A549 treated with dexamethasone at 1 μM for 4 hours (cell line): ENCODE data around the gene BOLA2. TPM values are rescaled to one million over a fixed set of nuclear protein-coding genes. Genes with fewer than 3 reads are reported as not detected.

Experiments used
- total RNA-seq: library from RNA; stranded (reverse); fragments of 200-300 nt; extraction: Qiagen RNA extraction; gene quantifications from 5 replicates; pipeline ENCODE4 v1.2.3, GENCODE V29; 2022

Gene BOLA2
- total RNA-seq: 18.0 to 25.4 TPM (median 21.5 TPM) in 5 replicates

GRCh38 chr16:29454269-29454668 lies at the start of gene BOLA2, which contains the start of gene SLX1B:
Gene BOLA2, minus strand, starts transcription at chr16:29454351. Its CDS starts 98 bp downstream, at chr16:29454253.
Gene SLX1B, plus strand, starts transcription at chr16:29454533.

GRCh38 chr16:29459706-29460646 lies 5.8 kb upstream of the BOLA2 start, which contains the start of gene SULT1A4:
Gene SULT1A4, plus strand, starts transcription at chr16:29459913. Its CDS starts 1,473 bp downstream, at chr16:29461386.

Other genes with a start within 250 kb of the BOLA2 start
- 0.41 to 1.8 TPM (median 1.2 TPM) in 5 replicates for gene NPIPB11, start 47.6 kb downstream of the BOLA2 start, total RNA-seq
- 65.4 to 77.5 TPM (median 75.3 TPM) in 5 replicates for gene SLX1B, start 182 bp upstream of the BOLA2 start, total RNA-seq
- 23.0 to 35.5 TPM (median 28.4 TPM) in 5 replicates for gene SULT1A4, start 5.6 kb upstream of the BOLA2 start, total RNA-seq
- gene NPIPB12, start 52.1 kb upstream of the BOLA2 start, total RNA-seq: 15.7 to 37.4 TPM (median 29.7 TPM) in 5 replicates
- not detected in 5 replicates for gene SPN, start 208.9 kb upstream of the BOLA2 start, total RNA-seq
- gene QPRT, start 224.8 kb upstream of the BOLA2 start, total RNA-seq: 0.48 to 1.0 TPM (median 0.86 TPM) in 5 replicates